Measurements from ENCODE around the gene INSIG1.

DNA sequence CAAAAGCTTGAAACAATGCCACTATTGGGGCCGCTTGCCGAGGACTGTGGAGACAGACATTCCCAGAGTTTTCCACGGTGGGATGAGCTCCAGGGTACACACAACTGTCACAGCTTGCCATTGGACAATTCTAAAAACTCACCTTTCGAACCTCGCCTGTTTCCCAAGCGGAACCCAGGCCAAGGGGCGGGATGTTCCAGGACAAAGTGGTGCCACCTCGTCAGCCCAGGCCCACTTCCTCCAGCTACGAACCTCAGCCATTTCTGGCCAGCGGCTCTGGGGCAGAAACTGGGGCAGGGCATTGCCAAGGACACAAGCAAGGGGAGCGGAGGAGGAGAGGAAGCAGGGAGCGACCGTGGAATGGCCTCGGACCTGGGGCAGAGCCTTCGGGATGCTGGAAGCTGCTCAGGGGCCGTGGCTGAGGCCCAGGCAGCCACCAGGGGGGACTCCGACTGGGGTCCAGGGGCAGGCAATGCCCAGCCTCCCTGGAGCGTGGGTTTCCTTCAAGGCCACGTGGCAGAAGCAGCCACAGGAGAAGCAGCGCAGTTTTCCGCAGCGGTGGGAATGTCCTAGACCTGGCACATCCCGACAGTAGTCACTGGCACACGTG, 44.7 kb upstream of the INSIG1 start:
- TF ChIP-seq EZH2 (IDR thresholded peaks at IDR 0.05; ENCODE audit: insufficient read depth, low read length), result no peak
- TF ChIP-seq, protein P1, sequence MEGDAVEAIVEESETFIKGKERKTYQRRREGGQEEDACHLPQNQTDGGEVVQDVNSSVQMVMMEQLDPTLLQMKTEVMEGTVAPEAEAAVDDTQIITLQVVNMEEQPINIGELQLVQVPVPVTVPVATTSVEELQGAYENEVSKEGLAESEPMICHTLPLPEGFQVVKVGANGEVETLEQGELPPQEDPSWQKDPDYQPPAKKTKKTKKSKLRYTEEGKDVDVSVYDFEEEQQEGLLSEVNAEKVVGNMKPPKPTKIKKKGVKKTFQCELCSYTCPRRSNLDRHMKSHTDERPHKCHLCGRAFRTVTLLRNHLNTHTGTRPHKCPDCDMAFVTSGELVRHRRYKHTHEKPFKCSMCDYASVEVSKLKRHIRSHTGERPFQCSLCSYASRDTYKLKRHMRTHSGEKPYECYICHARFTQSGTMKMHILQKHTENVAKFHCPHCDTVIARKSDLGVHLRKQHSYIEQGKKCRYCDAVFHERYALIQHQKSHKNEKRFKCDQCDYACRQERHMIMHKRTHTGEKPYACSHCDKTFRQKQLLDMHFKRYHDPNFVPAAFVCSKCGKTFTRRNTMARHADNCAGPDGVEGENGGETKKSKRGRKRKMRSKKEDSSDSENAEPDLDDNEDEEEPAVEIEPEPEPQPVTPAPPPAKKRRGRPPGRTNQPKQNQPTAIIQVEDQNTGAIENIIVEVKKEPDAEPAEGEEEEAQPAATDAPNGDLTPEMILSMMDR (IDR thresholded peaks at IDR 0.05; ENCODE audit: insufficient read depth, low read depth, low read length), result no peak

All from astrocyte (in vitro differentiated cells and primary cell).